Fibroblast of pulmonary artery (primary cell): Measurements from ENCODE around the gene AK2.

Source experiments
- DNase-seq: peaks from one replicate; pipeline ENCODE4 v3.0.0-alpha.2; 2010; ENCODE audit warnings: low read depth
- H3K4me3 ChIP-seq: replicated peaks from 2 replicates; pipeline ENCODE4 v1.5.1; 2011; ENCODE audit warnings: low read depth, mild to moderate bottlenecking, control low read depth, low read length, moderate library complexity
- CTCF ChIP-seq: IDR thresholded peaks from 2 replicates; pipeline ENCODE4 v1.5.1; 2011; ENCODE audit warnings: mild to moderate bottlenecking, control low read depth, low read length, inconsistent platforms; ENCODE audit errors: missing control alignments

AK2 gene

GRCh38 chr1:33043267-33044092, 6.8 kb upstream of the AK2 start:
- no peak for DNase-seq
- no peak for TF ChIP-seq CTCF

GRCh38 chr1:33042831-33043230, 6.1 kb upstream of the AK2 start:
- H3K4me3 ChIP-seq = no peak overlapping the region
- no peak for DNase-seq
- TF ChIP-seq CTCF = no peak

More at GRCh38 chr1:33043267-33044092, 6.8 kb upstream of the AK2 start:
- no peak overlapping the region for H3K4me3 ChIP-seq

- TF ChIP-seq CTCF = no peak
- no peak for DNase-seq
- no peak overlapping the region for H3K4me3 ChIP-seq
These were observed 4.3 kb upstream of the AK2 start for GRCh38 chr1:33041026-33041425.

GRCh38 chr1:33039840-33040239, 3.2 kb upstream of the AK2 start:
- H3K4me3 ChIP-seq = no peak overlapping the region
- no peak for TF ChIP-seq CTCF
- DNase-seq = no peak

- TF ChIP-seq CTCF = no peak
- no peak for DNase-seq
- peak overlapping the region; percentile 69 for H3K4me3 ChIP-seq
These were observed 595 bp downstream of the AK2 start for GRCh38 chr1:33036051-33036525.

- no peak for DNase-seq
- no peak for TF ChIP-seq CTCF
- no peak overlapping the region for H3K4me3 ChIP-seq
These were observed 4.4 kb downstream of the AK2 start for GRCh38 chr1:33032126-33032869.

- no peak for TF ChIP-seq CTCF
- no peak overlapping the region for H3K4me3 ChIP-seq
- no peak for DNase-seq
These were observed 5.2 kb downstream of the AK2 start for GRCh38 chr1:33031506-33031905.
